Brain microvascular endothelial cell (primary cell): Measurements from ENCODE around the gene GCG.

Experiments
- DNase-seq: peaks from one replicate; pipeline ENCODE4 v3.0.0-alpha.2; 2020
- H3K27ac ChIP-seq: fragments of 250-450 bp; sonication (Bioruptor Pico); 2 replicates; pipeline ENCODE4 v1.5.1; 2020; ENCODE audit warnings: mild to moderate bottlenecking, moderate library complexity
- H3K27me3 ChIP-seq: fragments of 250-450 bp; sonication (Bioruptor Pico); replicated peaks from 2 replicates; pipeline ENCODE4 v1.5.1; 2020; ENCODE audit warnings: mild to moderate bottlenecking
- H3K36me3 ChIP-seq: fragments of 250-450 bp; sonication (Bioruptor Pico); replicated peaks from 2 replicates; pipeline ENCODE4 v1.5.1; 2020; ENCODE audit warnings: mild to moderate bottlenecking
- H3K4me3 ChIP-seq: 2 replicates; pipeline ENCODE4 v1.5.1; 2011; ENCODE audit warnings: low read depth, mild to moderate bottlenecking, control low read depth, low read length, moderate library complexity
- in situ Hi-C: cut with HindIII; loops from 2 replicates; pipeline ENCODE4 v1.10.0; 2017; ENCODE audit warnings: low sequenced_read_pairs, low pct_ligation_motif_present
- TF ChIP-seq, protein P1 (sequence below): IDR thresholded peaks from 2 replicates; pipeline ENCODE4 v1.5.1; 2011; ENCODE audit warnings: low read depth, mild to moderate bottlenecking, moderate library complexity, low read length, control low read depth, inconsistent platforms; ENCODE audit errors: missing control alignments

Gene GCG

DNA sequence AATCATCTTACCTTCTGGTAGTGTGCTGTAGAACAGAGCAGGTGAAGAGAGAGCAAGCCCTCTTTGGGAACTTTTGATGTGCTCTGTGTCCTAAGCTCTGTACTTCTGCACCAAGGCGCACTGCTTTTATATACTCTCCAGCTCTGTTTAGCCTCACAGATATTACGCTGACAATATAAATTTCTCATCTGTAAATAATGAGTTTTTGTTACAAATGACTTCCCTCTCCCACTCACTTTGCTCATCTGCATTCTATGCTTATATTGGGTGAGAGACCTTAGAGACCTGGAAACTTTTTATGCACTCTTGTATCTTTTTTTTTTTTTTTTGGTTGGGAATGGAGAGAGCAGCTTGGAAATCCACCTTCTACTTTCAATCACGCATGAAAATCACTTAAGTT, at the start of gene GCG:
GCG (minus strand) TSS at position 101 of the 400 bp plus-strand sequence. CDS start 3,069 bp downstream, outside the sequence.
- DNase-seq = no peak
- in situ Hi-C loops = no loop called here
- TF ChIP-seq, protein P1, sequence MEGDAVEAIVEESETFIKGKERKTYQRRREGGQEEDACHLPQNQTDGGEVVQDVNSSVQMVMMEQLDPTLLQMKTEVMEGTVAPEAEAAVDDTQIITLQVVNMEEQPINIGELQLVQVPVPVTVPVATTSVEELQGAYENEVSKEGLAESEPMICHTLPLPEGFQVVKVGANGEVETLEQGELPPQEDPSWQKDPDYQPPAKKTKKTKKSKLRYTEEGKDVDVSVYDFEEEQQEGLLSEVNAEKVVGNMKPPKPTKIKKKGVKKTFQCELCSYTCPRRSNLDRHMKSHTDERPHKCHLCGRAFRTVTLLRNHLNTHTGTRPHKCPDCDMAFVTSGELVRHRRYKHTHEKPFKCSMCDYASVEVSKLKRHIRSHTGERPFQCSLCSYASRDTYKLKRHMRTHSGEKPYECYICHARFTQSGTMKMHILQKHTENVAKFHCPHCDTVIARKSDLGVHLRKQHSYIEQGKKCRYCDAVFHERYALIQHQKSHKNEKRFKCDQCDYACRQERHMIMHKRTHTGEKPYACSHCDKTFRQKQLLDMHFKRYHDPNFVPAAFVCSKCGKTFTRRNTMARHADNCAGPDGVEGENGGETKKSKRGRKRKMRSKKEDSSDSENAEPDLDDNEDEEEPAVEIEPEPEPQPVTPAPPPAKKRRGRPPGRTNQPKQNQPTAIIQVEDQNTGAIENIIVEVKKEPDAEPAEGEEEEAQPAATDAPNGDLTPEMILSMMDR = no peak
- H3K36me3 ChIP-seq = no peaks in the 10 kb centered on the region
- no peak within 1 kb of the TSS for H3K4me3 ChIP-seq
- H3K27me3 ChIP-seq = no peaks in the 10 kb centered on the region
- H3K27ac ChIP-seq = no peak within 1 kb of the TSS

DNA sequence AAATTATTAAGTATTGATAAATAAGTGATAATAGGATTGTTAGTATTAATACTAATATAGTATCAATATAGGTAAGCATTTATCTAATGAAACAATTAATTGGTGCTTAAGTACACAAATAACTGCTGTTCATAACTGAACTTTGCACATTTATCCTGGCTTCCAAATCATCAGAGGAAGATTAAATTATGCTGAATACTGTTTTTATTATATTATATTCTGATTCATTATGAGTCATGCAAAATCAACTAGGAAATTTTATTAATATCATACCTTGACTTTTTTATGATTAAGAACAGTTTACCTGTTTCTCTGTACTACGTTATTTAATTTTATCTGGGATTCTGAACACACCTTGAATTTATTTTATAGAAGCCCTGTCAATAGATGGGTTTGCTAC, 48.6 kb upstream of the GCG start:
- TF ChIP-seq, protein P1 = no peak
- Histone ChIP-seq H3K27ac (no peak overlapping the region), H3K27me3 (no peaks in the 10 kb centered on the region), H3K4me3 (no peak overlapping the region), H3K36me3 (peaks cover 84% of the 10 kb centered on the region)
- in situ Hi-C loops = no loop called here
- no peak for DNase-seq

- H3K36me3 ChIP-seq = peaks cover 87% of the 10 kb centered on the region
- H3K4me3 ChIP-seq = no peak overlapping the region
- H3K27ac ChIP-seq = no peak overlapping the region
- in situ Hi-C loops = no loop called here
- no peak for DNase-seq
- no peaks in the 10 kb centered on the region for H3K27me3 ChIP-seq
- TF ChIP-seq, protein P1 = no peak
Observed at GRCh38 chr2:162199913-162200312, 47.9 kb upstream of the GCG start.

- Histone ChIP-seq H3K4me3 (no peak overlapping the region), H3K27me3 (no peaks in the 10 kb centered on the region), H3K36me3 (peaks cover 87% of the 10 kb centered on the region), H3K27ac (peak overlapping the region; percentile 91)
- TF ChIP-seq, protein P1 = no peak
- in situ Hi-C loops = no loop called here
- DNase-seq = peak; percentile 55
Observed at GRCh38 chr2:162198239-162198638, 46.2 kb upstream of the GCG start.

GRCh38 chr2:162197069-162197825, 45.2 kb upstream of the GCG start:
- TF ChIP-seq, protein P1 = no peak
- in situ Hi-C loops = no loop called here
- no peak overlapping the region for H3K4me3 ChIP-seq
- peak; percentile 36 for DNase-seq
- no peaks in the 10 kb centered on the region for H3K27me3 ChIP-seq
- peaks cover 87% of the 10 kb centered on the region for H3K36me3 ChIP-seq
- peak overlapping the region; percentile 91 for H3K27ac ChIP-seq

DNA sequence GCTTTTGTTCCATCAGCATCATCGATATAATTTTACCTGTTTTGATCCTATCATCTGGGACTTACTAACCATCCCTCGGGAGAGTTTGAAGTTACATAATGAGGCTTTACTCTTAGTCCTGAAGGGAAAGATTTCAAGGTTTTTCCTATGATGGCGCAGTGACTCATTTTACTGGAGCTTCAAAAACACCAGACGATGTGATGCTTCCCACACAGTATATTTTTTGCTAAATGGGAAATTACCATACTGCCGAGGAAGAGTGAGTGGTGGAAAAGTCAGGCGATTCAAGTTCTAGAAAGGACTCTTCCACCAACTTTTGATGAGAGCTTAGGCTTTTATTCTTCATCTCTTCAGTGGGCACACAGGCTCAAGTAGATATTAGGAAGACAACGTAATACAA, 44.6 kb upstream of the GCG start:
- Histone ChIP-seq H3K27ac (peak overlapping the region; percentile 91), H3K36me3 (peaks cover 87% of the 10 kb centered on the region), H3K27me3 (no peaks in the 10 kb centered on the region), H3K4me3 (no peak overlapping the region)
- TF ChIP-seq, protein P1 = no peak
- peak; percentile 64 for DNase-seq
- in situ Hi-C loops = no loop called here
